Osteoblast (primary cell): ENCODE results near the gene E2F4. TPM values are rescaled to one million over a fixed set of nuclear protein-coding genes. Genes with fewer than 3 reads are reported as not detected.

ENCODE experiments used
- DNase-seq: peaks from one replicate; pipeline ENCODE4 v3.0.0; 2011; ENCODE audit warnings: low spot score, mixed read lengths; ENCODE audit not compliant: insufficient read length; ENCODE audit errors: missing footprints
- H2AFZ ChIP-seq: 2 replicates; pipeline ENCODE4 v1.6.0; 2011; ENCODE audit warnings: mild to moderate bottlenecking, low read length
- H3K27ac ChIP-seq: 2 replicates; pipeline ENCODE4 v1.5.1; 2011; ENCODE audit warnings: mild to moderate bottlenecking, low read depth, low read length, moderate library complexity
- H3K27me3 ChIP-seq: 2 replicates; pipeline ENCODE4 v1.6.0; 2012; ENCODE audit warnings: mild to moderate bottlenecking, control low read depth, inconsistent platforms, low read length, moderate library complexity; ENCODE audit not compliant: insufficient read depth
- H3K36me3 ChIP-seq: 2 replicates; pipeline ENCODE4 v1.5.1; 2011; ENCODE audit warnings: mild to moderate bottlenecking, low read length, control low read depth, moderate library complexity; ENCODE audit not compliant: insufficient read depth
- H3K4me1 ChIP-seq: 2 replicates; pipeline ENCODE4 v1.5.1; 2011; ENCODE audit warnings: mild to moderate bottlenecking, low read length, control low read depth, moderate library complexity; ENCODE audit not compliant: insufficient read depth
- H3K4me2 ChIP-seq: 2 replicates; pipeline ENCODE4 v1.6.0; 2011; ENCODE audit warnings: mild to moderate bottlenecking, low read length; ENCODE audit not compliant: insufficient read depth
- H3K4me3 ChIP-seq: fragments of 200-600 bp; sonication (generic); 3 replicates; pipeline ENCODE4 v1.5.1; 2012; ENCODE audit warnings: mild to moderate bottlenecking, low read length, inconsistent platforms; ENCODE audit not compliant: insufficient read depth
- H3K79me2 ChIP-seq: 2 replicates; pipeline ENCODE4 v1.6.0; 2012; ENCODE audit warnings: mild to moderate bottlenecking, low read length, control low read depth, inconsistent platforms; ENCODE audit not compliant: insufficient read depth
- H3K9me3 ChIP-seq: 2 replicates; pipeline ENCODE4 v1.5.1; 2011; ENCODE audit warnings: low read depth, low read length, control low read depth
- H4K20me1 ChIP-seq: 2 replicates; pipeline ENCODE4 v1.6.0; 2012; ENCODE audit warnings: mild to moderate bottlenecking, low read length, control low read depth; ENCODE audit not compliant: insufficient read depth
- total RNA-seq: library from RNA; depleted of rRNA; stranded (reverse); fragments of >200 nt; gene quantifications from 2 replicates; pipeline ENCODE4 v1.2.3, GENCODE V29; 2012
- TF ChIP-seq, protein P1 (sequence below): IDR thresholded peaks from 2 replicates; pipeline ENCODE4 v1.5.1; 2011; ENCODE audit warnings: mild to moderate bottlenecking, low read depth, low read length, moderate library complexity; ENCODE audit errors: extremely low read depth

E2F4 gene
- total RNA-seq, 1 donor, result 56.5 TPM

DNA sequence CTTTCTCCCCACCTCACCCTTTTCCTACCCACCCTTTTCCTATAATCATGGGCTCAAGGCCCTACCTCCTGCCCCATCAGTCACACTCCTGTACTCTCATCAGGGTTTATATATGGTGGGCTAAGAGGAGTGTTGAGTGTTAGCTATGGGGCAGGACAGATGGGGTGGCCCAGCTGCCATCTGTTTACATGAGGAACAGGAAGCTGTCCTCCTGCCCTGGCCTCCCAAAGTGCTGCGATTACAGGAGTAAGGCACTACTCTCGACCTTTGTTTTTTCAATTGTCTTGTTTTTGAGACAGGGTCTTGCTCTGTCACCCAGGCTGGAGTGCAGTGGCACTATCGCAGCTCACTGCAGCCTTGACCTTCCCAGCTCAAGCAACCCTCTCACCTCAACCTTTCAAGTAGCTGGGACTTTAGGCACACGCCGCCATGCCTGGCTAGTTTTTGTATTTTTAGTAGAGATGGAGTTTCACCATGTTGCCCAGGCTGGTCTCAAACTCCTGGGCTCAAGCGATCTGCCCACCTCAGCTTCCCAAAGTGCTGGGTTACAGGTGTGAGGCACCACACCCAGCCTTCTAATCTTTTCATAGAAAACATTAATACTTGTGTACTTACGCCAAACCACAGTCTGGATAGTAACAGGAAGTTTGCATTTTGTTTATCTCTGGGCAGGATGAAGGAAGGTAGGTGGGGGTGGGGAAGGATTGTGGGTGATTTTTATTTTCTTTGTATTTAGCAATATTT lies 33.9 kb upstream of the E2F4 start:
- H3K4me3 ChIP-seq, result no peak overlapping the region

GRCh38 chr16:67158637-67159600 lies 33.0 kb upstream of the E2F4 start:
- no peaks in the 10 kb centered on the region for H3K9me3 ChIP-seq
- peaks cover 18% of the 10 kb centered on the region for H3K27me3 ChIP-seq
- TF ChIP-seq, protein P1, sequence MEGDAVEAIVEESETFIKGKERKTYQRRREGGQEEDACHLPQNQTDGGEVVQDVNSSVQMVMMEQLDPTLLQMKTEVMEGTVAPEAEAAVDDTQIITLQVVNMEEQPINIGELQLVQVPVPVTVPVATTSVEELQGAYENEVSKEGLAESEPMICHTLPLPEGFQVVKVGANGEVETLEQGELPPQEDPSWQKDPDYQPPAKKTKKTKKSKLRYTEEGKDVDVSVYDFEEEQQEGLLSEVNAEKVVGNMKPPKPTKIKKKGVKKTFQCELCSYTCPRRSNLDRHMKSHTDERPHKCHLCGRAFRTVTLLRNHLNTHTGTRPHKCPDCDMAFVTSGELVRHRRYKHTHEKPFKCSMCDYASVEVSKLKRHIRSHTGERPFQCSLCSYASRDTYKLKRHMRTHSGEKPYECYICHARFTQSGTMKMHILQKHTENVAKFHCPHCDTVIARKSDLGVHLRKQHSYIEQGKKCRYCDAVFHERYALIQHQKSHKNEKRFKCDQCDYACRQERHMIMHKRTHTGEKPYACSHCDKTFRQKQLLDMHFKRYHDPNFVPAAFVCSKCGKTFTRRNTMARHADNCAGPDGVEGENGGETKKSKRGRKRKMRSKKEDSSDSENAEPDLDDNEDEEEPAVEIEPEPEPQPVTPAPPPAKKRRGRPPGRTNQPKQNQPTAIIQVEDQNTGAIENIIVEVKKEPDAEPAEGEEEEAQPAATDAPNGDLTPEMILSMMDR, result no peak
- peaks cover 4% of the 10 kb centered on the region for H3K79me2 ChIP-seq
- peaks cover 6% of the 10 kb centered on the region for H3K36me3 ChIP-seq
- peak overlapping the region; percentile 80 for H2AFZ ChIP-seq
- peak overlapping the region; percentile 37 for H3K27ac ChIP-seq
- peak; percentile 97 for DNase-seq
- H3K4me3 ChIP-seq, result peak overlapping the region; percentile 97
- H3K4me2 ChIP-seq, result peak overlapping the region; percentile 97
- peaks cover 14% of the 10 kb centered on the region for H3K4me1 ChIP-seq
- peaks cover 52% of the 10 kb centered on the region for H4K20me1 ChIP-seq

More for the DNA sequence above, 33.9 kb upstream of the E2F4 start:
- Histone ChIP-seq H2AFZ (no peak overlapping the region), H3K9me3 (no peaks in the 10 kb centered on the region), H4K20me1 (peaks cover 44% of the 10 kb centered on the region), H3K79me2 (peaks cover 4% of the 10 kb centered on the region), H3K4me2 (no peak overlapping the region), H3K4me1 (peaks cover 11% of the 10 kb centered on the region), H3K27me3 (peaks cover 9% of the 10 kb centered on the region), H3K36me3 (peaks cover 6% of the 10 kb centered on the region), H3K27ac (no peak overlapping the region)
- peak; percentile 82 for DNase-seq
- TF ChIP-seq, protein P1, result no peak

DNA sequence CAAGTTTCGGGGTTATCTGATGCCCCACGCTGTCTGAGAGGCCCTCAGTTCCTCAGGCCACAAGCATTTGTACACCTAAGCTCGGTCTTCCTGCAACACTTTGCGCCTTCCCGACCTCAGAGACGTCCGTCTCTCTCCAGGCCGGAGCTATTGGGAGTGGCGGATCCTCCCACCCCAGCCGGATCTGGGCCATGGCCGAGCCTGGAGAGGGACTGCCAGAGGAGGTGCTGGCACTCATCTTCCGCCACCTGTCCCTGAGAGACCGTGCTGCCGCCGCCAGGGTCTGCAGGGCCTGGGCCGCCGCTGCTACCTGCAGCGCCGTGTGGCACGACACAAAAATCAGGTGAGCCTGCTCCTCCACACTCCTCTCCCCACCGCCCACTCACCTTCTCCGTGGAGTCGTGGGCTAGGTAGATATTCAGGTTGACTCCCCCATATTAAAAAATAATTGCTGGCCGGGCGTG lies 30.3 kb upstream of the E2F4 start:
- TF ChIP-seq, protein P1, result no peak
- DNase-seq, result no peak
- no peak overlapping the region for H3K4me3 ChIP-seq
- H4K20me1 ChIP-seq, result peaks cover 37% of the 10 kb centered on the region
- H3K4me2 ChIP-seq, result peak overlapping the region; percentile 97
- no peak overlapping the region for H3K27ac ChIP-seq
- H3K4me1 ChIP-seq, result peaks cover 16% of the 10 kb centered on the region
- no peak overlapping the region for H2AFZ ChIP-seq
- peaks cover 4% of the 10 kb centered on the region for H3K79me2 ChIP-seq
- H3K9me3 ChIP-seq, result no peaks in the 10 kb centered on the region
- no peaks in the 10 kb centered on the region for H3K36me3 ChIP-seq
- H3K27me3 ChIP-seq, result peaks cover 34% of the 10 kb centered on the region
